ENCODE measurements around the gene GREB1L.
A peak's percentile ranks its signal among the peaks of the same experiment; 100 is the strongest.

Gene GREB1L

DNA sequence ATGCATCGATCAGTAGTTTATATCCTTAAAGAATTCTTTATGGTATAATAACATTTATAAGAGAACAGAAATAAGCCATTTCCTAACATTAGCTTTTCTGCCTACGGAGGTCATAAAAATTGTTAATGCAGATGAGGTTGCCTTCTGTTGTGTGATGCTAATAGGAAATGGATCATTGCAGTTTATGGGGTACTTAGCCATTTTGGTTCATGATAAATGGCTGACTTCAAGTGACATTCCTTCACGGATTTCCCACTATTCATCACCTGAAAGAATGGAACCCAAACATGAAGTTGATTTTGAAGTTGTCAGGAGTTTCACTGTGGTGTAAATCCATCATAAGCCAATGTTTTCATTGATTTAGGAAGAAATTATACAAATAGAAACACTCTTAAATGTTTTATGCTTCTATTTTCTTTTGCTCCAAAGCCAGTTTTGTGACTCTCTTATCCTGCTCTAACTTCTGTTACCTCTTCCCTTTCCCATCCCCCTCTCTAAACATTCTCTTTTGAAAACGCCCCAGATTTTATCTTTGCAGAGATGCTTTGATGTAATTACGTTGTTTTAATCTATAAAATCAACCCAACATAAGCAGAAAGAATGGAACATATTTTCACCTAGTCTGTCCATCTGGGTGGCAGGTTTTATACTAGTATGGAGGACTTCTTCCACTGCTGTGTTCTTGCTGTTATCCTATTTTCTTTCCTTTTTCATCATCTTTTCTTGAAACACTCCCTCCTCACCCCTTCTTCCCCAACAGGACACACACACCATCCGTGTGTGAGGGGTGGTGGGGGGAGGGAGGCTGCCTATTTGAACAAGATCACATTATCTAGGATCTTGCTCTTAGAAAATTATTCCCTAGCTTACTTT is 58.2 kb downstream of the GREB1L start:
- no peaks in the 10 kb centered on the region for H3K27me3 Mint-ChIP-seq (ENCODE audit: low read depth, poor library complexity)
- no peak for DNase-seq
- H3K4me3 Mint-ChIP-seq, result peak overlapping the region; percentile 60
- H3K9me3 Mint-ChIP-seq, result no peaks in the 10 kb centered on the region
- H3K4me1 Mint-ChIP-seq, result peaks cover 86% of the 10 kb centered on the region
- H3K27ac Mint-ChIP-seq, result peak overlapping the region; percentile 99
- H3K36me3 Mint-ChIP-seq (ENCODE audit: low read depth), result peaks cover 6% of the 10 kb centered on the region
- TF ChIP-seq, protein P1, sequence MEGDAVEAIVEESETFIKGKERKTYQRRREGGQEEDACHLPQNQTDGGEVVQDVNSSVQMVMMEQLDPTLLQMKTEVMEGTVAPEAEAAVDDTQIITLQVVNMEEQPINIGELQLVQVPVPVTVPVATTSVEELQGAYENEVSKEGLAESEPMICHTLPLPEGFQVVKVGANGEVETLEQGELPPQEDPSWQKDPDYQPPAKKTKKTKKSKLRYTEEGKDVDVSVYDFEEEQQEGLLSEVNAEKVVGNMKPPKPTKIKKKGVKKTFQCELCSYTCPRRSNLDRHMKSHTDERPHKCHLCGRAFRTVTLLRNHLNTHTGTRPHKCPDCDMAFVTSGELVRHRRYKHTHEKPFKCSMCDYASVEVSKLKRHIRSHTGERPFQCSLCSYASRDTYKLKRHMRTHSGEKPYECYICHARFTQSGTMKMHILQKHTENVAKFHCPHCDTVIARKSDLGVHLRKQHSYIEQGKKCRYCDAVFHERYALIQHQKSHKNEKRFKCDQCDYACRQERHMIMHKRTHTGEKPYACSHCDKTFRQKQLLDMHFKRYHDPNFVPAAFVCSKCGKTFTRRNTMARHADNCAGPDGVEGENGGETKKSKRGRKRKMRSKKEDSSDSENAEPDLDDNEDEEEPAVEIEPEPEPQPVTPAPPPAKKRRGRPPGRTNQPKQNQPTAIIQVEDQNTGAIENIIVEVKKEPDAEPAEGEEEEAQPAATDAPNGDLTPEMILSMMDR (IDR thresholded peaks at IDR 0.05), result no peak

DNA sequence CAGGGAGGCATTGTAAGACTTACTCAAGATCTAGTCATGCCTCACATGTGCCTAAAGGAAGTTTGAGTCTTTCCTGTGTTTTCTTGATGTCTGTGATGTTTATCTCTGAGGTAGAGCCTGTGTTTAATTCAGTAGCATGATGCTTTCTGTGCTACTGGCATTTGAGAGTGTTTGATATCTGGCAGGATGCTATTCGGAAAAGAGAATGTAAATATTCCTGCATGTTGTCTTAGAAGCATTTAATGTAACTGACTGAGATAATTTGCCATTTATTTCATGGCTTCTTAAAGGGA is 58.8 kb downstream of the GREB1L start:
- no peaks in the 10 kb centered on the region for H3K9me3 Mint-ChIP-seq
- H3K4me1 Mint-ChIP-seq, result peaks cover 87% of the 10 kb centered on the region
- peak overlapping the region; percentile 99 for H3K27ac Mint-ChIP-seq
- H3K4me3 Mint-ChIP-seq, result peak overlapping the region; percentile 60
- H3K27me3 Mint-ChIP-seq (ENCODE audit: low read depth, poor library complexity), result no peaks in the 10 kb centered on the region
- peaks cover 7% of the 10 kb centered on the region for H3K36me3 Mint-ChIP-seq (ENCODE audit: low read depth)
- DNase-seq, result no peak
- TF ChIP-seq, protein P1 (IDR thresholded peaks at IDR 0.05), result no peak

DNA sequence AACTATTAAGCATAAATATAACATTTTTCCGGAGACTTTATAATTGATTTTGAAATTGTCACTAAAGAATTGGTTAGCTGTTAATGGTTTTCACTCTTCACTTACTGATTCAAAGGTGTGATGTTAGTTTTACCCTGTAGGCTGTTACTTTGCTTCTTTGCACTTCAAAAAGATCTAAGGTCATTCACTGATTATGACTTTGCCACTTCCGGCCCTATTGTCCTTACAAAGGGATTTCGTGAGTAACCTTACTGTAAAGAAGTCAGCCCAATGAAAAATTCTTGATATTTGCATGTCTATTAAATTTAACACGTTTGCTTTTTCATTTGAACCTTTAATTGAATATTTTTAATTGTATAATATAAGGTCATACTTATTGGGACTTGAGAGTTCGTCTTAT is 61.4 kb downstream of the GREB1L start:
- H3K27ac Mint-ChIP-seq, result no peak overlapping the region

DNA sequence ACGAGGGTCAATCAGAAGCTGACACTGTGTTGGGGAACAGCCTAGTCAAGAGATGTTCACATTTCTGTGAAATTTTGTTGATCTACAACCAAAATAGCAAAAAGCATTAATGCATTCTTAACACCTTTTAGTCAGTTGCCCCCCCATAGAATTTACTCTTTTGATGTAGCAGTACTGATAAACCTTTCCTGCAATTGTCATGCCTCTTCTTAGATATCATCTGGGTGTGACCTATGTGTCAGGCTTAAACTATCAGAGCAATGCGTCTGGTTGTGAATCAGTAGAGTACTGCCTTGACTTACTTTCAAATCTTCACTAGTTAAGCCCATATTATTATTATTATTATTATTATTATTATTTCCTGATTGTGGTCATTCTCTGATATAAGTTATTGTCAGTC is 61.9 kb downstream of the GREB1L start:
- Mint-ChIP-seq H3K4me3 (no peak overlapping the region), H3K4me1 (peaks cover 98% of the 10 kb centered on the region), H3K27ac (no peak overlapping the region), H3K9me3 (no peaks in the 10 kb centered on the region), H3K27me3 (ENCODE audit: low read depth, poor library complexity) (peaks cover 3% of the 10 kb centered on the region), H3K36me3 (ENCODE audit: low read depth) (peaks cover 8% of the 10 kb centered on the region)
- DNase-seq, result no peak
- TF ChIP-seq, protein P1 (IDR thresholded peaks at IDR 0.05), result no peak

More for the DNA sequence above, 61.4 kb downstream of the GREB1L start:
- no peak for DNase-seq
- Mint-ChIP-seq H3K9me3 (no peaks in the 10 kb centered on the region), H3K36me3 (ENCODE audit: low read depth) (peaks cover 8% of the 10 kb centered on the region), H3K4me1 (peaks cover 98% of the 10 kb centered on the region), H3K4me3 (peak overlapping the region; percentile 16), H3K27me3 (ENCODE audit: low read depth, poor library complexity) (no peaks in the 10 kb centered on the region)
- TF ChIP-seq, protein P1 (IDR thresholded peaks at IDR 0.05), result no peak

DNA sequence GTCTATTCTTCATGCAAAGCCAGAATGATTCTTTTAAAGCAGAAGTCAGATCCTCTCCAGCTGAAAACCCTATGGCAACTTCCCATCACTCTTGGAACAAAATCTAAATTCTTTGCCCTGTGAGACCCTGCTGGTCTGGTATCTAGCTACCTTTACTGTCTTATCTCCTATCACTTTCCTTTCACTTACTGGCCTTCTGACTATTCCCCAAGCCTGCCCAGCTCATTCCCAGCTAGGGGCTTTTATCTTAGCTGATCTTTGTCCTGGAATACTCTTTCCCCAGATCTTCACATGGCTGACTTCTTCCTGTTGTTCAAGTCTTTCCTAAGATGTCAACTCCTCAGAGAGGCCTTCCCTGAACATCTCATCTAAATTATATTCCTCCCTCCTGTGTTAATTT is 63.6 kb downstream of the GREB1L start:
- peaks cover 98% of the 10 kb centered on the region for H3K4me1 Mint-ChIP-seq
- no peak for DNase-seq
- H3K4me3 Mint-ChIP-seq, result no peak overlapping the region
- TF ChIP-seq, protein P1 (IDR thresholded peaks at IDR 0.05), result no peak
- H3K27me3 Mint-ChIP-seq (ENCODE audit: low read depth, poor library complexity), result peaks cover 3% of the 10 kb centered on the region
- peak overlapping the region; percentile 15 for H3K27ac Mint-ChIP-seq
- no peaks in the 10 kb centered on the region for H3K9me3 Mint-ChIP-seq
- peaks cover 9% of the 10 kb centered on the region for H3K36me3 Mint-ChIP-seq (ENCODE audit: low read depth)

DNA sequence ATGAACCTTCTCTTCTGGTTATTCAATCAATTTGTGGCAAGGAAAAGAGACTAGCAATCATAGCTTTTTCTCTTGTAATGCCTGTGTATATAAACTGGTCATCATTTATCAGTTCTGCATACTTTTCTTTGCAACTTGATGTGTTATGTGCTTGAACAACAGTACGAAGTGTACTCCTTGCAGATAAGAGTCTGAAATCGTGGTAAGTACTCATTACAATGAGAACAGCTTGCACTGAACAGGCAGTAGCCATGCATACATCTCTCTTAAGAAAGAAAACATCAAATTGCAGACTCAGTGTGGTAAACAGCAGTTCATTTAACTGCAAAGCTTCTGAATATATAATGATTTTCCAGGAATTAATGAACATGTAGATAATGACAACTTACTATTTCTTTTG is 64.3 kb downstream of the GREB1L start:
- peaks cover 3% of the 10 kb centered on the region for H3K27me3 Mint-ChIP-seq (ENCODE audit: low read depth, poor library complexity)
- peaks cover 98% of the 10 kb centered on the region for H3K4me1 Mint-ChIP-seq
- no peaks in the 10 kb centered on the region for H3K9me3 Mint-ChIP-seq
- TF ChIP-seq, protein P1 (IDR thresholded peaks at IDR 0.05), result no peak
- H3K27ac Mint-ChIP-seq, result no peak overlapping the region
- DNase-seq, result no peak
- peaks cover 16% of the 10 kb centered on the region for H3K36me3 Mint-ChIP-seq (ENCODE audit: low read depth)
- no peak overlapping the region for H3K4me3 Mint-ChIP-seq
